Measurements from ENCODE around the gene ZFAND2A.
"Not testable (repeated sequence)": the region's sequence is repeated elsewhere in the genome, so short reads cannot be mapped to it uniquely, and the experiment has no call there.

The ZFAND2A gene

GRCh38 chr7:1123715-1124114, 36.3 kb downstream of the ZFAND2A start:
- DNase-seq (ENCODE audit: low read depth, low spot score) = peak; percentile 55

GRCh38 chr7:1122832-1123501, 37.0 kb downstream of the ZFAND2A start:
- no peaks in the 10 kb centered on the region for H3K27me3 ChIP-seq (ENCODE audit: control insufficient read depth, insufficient read depth, low read length)
- H3K4me1 ChIP-seq (ENCODE audit: control insufficient read depth, insufficient read depth, low read length) = peaks cover 3% of the 10 kb centered on the region; the same call in 1 of the 2 replicates
- H3K4me3 ChIP-seq (ENCODE audit: low read length) = no peak overlapping the region
- no peak for DNase-seq (ENCODE audit: low read depth, low spot score)
- no CpG with 5 or more reads among the region's 31 CpGs for WGBS (ENCODE audit: insufficient coverage, insufficient read length)
- H3K27ac ChIP-seq (ENCODE audit: low read length) = no peak overlapping the region
- no peaks in the 10 kb centered on the region for H3K9me3 ChIP-seq (ENCODE audit: control insufficient read depth, insufficient read depth, low read length)
- peaks cover 8% of the 10 kb centered on the region; the same call in 1 of the 2 replicates for H3K36me3 ChIP-seq (ENCODE audit: control insufficient read depth, insufficient read depth, low read length)

More at GRCh38 chr7:1123715-1124114, 36.3 kb downstream of the ZFAND2A start:
- no CpG with 5 or more reads among the region's 17 CpGs for WGBS (ENCODE audit: insufficient coverage, insufficient read length)
- Histone ChIP-seq H3K9me3 (ENCODE audit: control insufficient read depth, insufficient read depth, low read length) (no peaks in the 10 kb centered on the region), H3K27me3 (ENCODE audit: control insufficient read depth, insufficient read depth, low read length) (no peaks in the 10 kb centered on the region), H3K36me3 (ENCODE audit: control insufficient read depth, insufficient read depth, low read length) (peaks cover 8% of the 10 kb centered on the region; the same call in 1 of the 2 replicates), H3K4me1 (ENCODE audit: control insufficient read depth, insufficient read depth, low read length) (peaks cover 3% of the 10 kb centered on the region; the same call in 1 of the 2 replicates), H3K27ac (ENCODE audit: low read length) (no peak overlapping the region), H3K4me3 (ENCODE audit: low read length) (no peak overlapping the region)

GRCh38 chr7:1121886-1122831, 37.8 kb downstream of the ZFAND2A start:
- no peaks in the 10 kb centered on the region for H3K27me3 ChIP-seq (ENCODE audit: control insufficient read depth, insufficient read depth, low read length)
- no peak overlapping the region for H3K27ac ChIP-seq (ENCODE audit: low read length)
- peaks cover 3% of the 10 kb centered on the region; the same call in 1 of the 2 replicates for H3K4me1 ChIP-seq (ENCODE audit: control insufficient read depth, insufficient read depth, low read length)
- no peak overlapping the region for H3K4me3 ChIP-seq (ENCODE audit: low read length)
- DNase-seq (ENCODE audit: low read depth, low spot score) = no peak
- H3K36me3 ChIP-seq (ENCODE audit: control insufficient read depth, insufficient read depth, low read length) = peaks cover 8% of the 10 kb centered on the region; the same call in 1 of the 2 replicates
- H3K9me3 ChIP-seq (ENCODE audit: control insufficient read depth, insufficient read depth, low read length) = no peaks in the 10 kb centered on the region
- no CpG with 5 or more reads among the region's 28 CpGs for WGBS (ENCODE audit: insufficient coverage, insufficient read length)

- Histone ChIP-seq H3K9me3 (ENCODE audit: control insufficient read depth, insufficient read depth, low read length) (no peaks in the 10 kb centered on the region), H3K36me3 (ENCODE audit: control insufficient read depth, insufficient read depth, low read length) (peaks cover 8% of the 10 kb centered on the region; the same call in 1 of the 2 replicates), H3K27ac (ENCODE audit: low read length) (no peak overlapping the region), H3K4me3 (ENCODE audit: low read length) (no peak overlapping the region), H3K27me3 (ENCODE audit: control insufficient read depth, insufficient read depth, low read length) (no peaks in the 10 kb centered on the region), H3K4me1 (ENCODE audit: control insufficient read depth, insufficient read depth, low read length) (peaks cover 3% of the 10 kb centered on the region; the same call in 1 of the 2 replicates)
- WGBS (ENCODE audit: insufficient coverage, insufficient read length) = no CpG with 5 or more reads among the region's 14 CpGs
- DNase-seq (ENCODE audit: low read depth, low spot score) = no peak
Observed at GRCh38 chr7:1121476-1121875, 38.5 kb downstream of the ZFAND2A start.

GRCh38 chr7:1120791-1121190, 39.2 kb downstream of the ZFAND2A start:
- DNase-seq (ENCODE audit: low read depth, low spot score) = no peak
- no peak overlapping the region for H3K27ac ChIP-seq (ENCODE audit: low read length)
- H3K4me1 ChIP-seq (ENCODE audit: control insufficient read depth, insufficient read depth, low read length) = peaks cover 3% of the 10 kb centered on the region; the same call in 1 of the 2 replicates
- no peak overlapping the region for H3K4me3 ChIP-seq (ENCODE audit: low read length)
- no peaks in the 10 kb centered on the region for H3K27me3 ChIP-seq (ENCODE audit: control insufficient read depth, insufficient read depth, low read length)
- peaks cover 8% of the 10 kb centered on the region; the same call in 1 of the 2 replicates for H3K36me3 ChIP-seq (ENCODE audit: control insufficient read depth, insufficient read depth, low read length)
- no CpG with 5 or more reads among the region's 22 CpGs for WGBS (ENCODE audit: insufficient coverage, insufficient read length)
- H3K9me3 ChIP-seq (ENCODE audit: control insufficient read depth, insufficient read depth, low read length) = no peaks in the 10 kb centered on the region

- H3K27ac ChIP-seq (ENCODE audit: low read length) = no peak overlapping the region
- no peak overlapping the region for H3K4me3 ChIP-seq (ENCODE audit: low read length)
- no peaks in the 10 kb centered on the region for H3K9me3 ChIP-seq (ENCODE audit: control insufficient read depth, insufficient read depth, low read length)
- no peaks in the 10 kb centered on the region for H3K27me3 ChIP-seq (ENCODE audit: control insufficient read depth, insufficient read depth, low read length)
- no peak for DNase-seq (ENCODE audit: low read depth, low spot score)
- no peaks in the 10 kb centered on the region; the same call in 1 of the 2 replicates for H3K36me3 ChIP-seq (ENCODE audit: control insufficient read depth, insufficient read depth, low read length)
- no CpG with 5 or more reads among the region's 5 CpGs for WGBS (ENCODE audit: insufficient coverage, insufficient read length)
- peaks cover 3% of the 10 kb centered on the region; the same call in 1 of the 2 replicates for H3K4me1 ChIP-seq (ENCODE audit: control insufficient read depth, insufficient read depth, low read length)
Observed at GRCh38 chr7:1119201-1119600, 40.8 kb downstream of the ZFAND2A start.

GRCh38 chr7:1117321-1117928, 42.6 kb downstream of the ZFAND2A start:
- H3K4me1 ChIP-seq (ENCODE audit: control insufficient read depth, insufficient read depth, low read length) = no peaks in the 10 kb centered on the region; the same call in 1 of the 2 replicates
- H3K4me3 ChIP-seq (ENCODE audit: low read length) = no peak overlapping the region
- DNase-seq (ENCODE audit: low read depth, low spot score) = no peak
- no peaks in the 10 kb centered on the region for H3K9me3 ChIP-seq (ENCODE audit: control insufficient read depth, insufficient read depth, low read length)
- H3K36me3 ChIP-seq (ENCODE audit: control insufficient read depth, insufficient read depth, low read length) = no peaks in the 10 kb centered on the region
- no CpG with 5 or more reads among the region's 38 CpGs for WGBS (ENCODE audit: insufficient coverage, insufficient read length)
- no peaks in the 10 kb centered on the region for H3K27me3 ChIP-seq (ENCODE audit: control insufficient read depth, insufficient read depth, low read length)
- no peak overlapping the region for H3K27ac ChIP-seq (ENCODE audit: low read length)

GRCh38 chr7:1116383-1117008, 43.5 kb downstream of the ZFAND2A start:
- H3K4me1 ChIP-seq (ENCODE audit: control insufficient read depth, insufficient read depth, low read length); DNase-seq (ENCODE audit: low read depth, low spot score); H3K27me3 ChIP-seq (ENCODE audit: control insufficient read depth, insufficient read depth, low read length); H3K4me3 ChIP-seq (ENCODE audit: low read length); H3K27ac ChIP-seq (ENCODE audit: low read length); H3K36me3 ChIP-seq (ENCODE audit: control insufficient read depth, insufficient read depth, low read length); H3K9me3 ChIP-seq (ENCODE audit: control insufficient read depth, insufficient read depth, low read length): not testable (repeated sequence)
- WGBS (ENCODE audit: insufficient coverage, insufficient read length) = no CpG with 5 or more reads among the region's 49 CpGs

GRCh38 chr7:1115171-1116045, 44.6 kb downstream of the ZFAND2A start:
- no CpG with 5 or more reads among the region's 44 CpGs for WGBS (ENCODE audit: insufficient coverage, insufficient read length)
- H3K27me3 ChIP-seq (ENCODE audit: control insufficient read depth, insufficient read depth, low read length) = not testable (repeated sequence)

More at GRCh38 chr7:1115171-1116045, 44.6 kb downstream of the ZFAND2A start:
- not testable (repeated sequence) for H3K27ac ChIP-seq (ENCODE audit: low read length); H3K36me3 ChIP-seq (ENCODE audit: control insufficient read depth, insufficient read depth, low read length); H3K4me3 ChIP-seq (ENCODE audit: low read length); H3K9me3 ChIP-seq (ENCODE audit: control insufficient read depth, insufficient read depth, low read length); H3K4me1 ChIP-seq (ENCODE audit: control insufficient read depth, insufficient read depth, low read length); DNase-seq (ENCODE audit: low read depth, low spot score)

Data from iPS DF 6.9 (cell line).